Measurements from ENCODE around the gene CASP5. TPM values are rescaled to one million over a fixed set of nuclear protein-coding genes. Genes with fewer than 3 reads are reported as not detected.

The CASP5 gene
- polyA plus RNA-seq, 1 experiment, result 0.07 TPM

GRCh38 chr11:105032495-105032894, 9.5 kb upstream of the CASP5 start:
- POLR2A ChIA-PET, result no interaction called here
- CTCF ChIA-PET, result no interaction called here
- H3K4me3 ChIP-seq (ENCODE audit: low read depth, low read length), result no peak overlapping the region

GRCh38 chr11:105027678-105028077, 4.7 kb upstream of the CASP5 start:
- TF ChIP-seq, protein P1, sequence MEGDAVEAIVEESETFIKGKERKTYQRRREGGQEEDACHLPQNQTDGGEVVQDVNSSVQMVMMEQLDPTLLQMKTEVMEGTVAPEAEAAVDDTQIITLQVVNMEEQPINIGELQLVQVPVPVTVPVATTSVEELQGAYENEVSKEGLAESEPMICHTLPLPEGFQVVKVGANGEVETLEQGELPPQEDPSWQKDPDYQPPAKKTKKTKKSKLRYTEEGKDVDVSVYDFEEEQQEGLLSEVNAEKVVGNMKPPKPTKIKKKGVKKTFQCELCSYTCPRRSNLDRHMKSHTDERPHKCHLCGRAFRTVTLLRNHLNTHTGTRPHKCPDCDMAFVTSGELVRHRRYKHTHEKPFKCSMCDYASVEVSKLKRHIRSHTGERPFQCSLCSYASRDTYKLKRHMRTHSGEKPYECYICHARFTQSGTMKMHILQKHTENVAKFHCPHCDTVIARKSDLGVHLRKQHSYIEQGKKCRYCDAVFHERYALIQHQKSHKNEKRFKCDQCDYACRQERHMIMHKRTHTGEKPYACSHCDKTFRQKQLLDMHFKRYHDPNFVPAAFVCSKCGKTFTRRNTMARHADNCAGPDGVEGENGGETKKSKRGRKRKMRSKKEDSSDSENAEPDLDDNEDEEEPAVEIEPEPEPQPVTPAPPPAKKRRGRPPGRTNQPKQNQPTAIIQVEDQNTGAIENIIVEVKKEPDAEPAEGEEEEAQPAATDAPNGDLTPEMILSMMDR (IDR thresholded peaks at IDR 0.05; ENCODE audit: low read depth, low read length), result no peak
- Histone ChIP-seq H3K27ac (ENCODE audit: low read depth, low read length) (no peak overlapping the region), H3K4me3 (ENCODE audit: low read depth, low read length) (no peak overlapping the region), H3K9me3 (ENCODE audit: control insufficient read depth, insufficient read depth, low read length) (no peaks in the 10 kb centered on the region), H3K27me3 (ENCODE audit: control insufficient read depth, insufficient read depth, low read length) (no peaks in the 10 kb centered on the region)
- CTCF ChIA-PET, result no interaction called here
- POLR2A ChIA-PET, result no interaction called here
- no peak for DNase-seq (ENCODE audit: low read depth, low spot score)

More at GRCh38 chr11:105032495-105032894, 9.5 kb upstream of the CASP5 start:
- DNase-seq (ENCODE audit: low read depth, low spot score), result no peak
- Histone ChIP-seq H3K9me3 (ENCODE audit: control insufficient read depth, insufficient read depth, low read length) (peaks cover 3% of the 10 kb centered on the region; the same call in 1 of the 2 replicates), H3K27ac (ENCODE audit: low read depth, low read length) (no peak overlapping the region), H3K27me3 (ENCODE audit: control insufficient read depth, insufficient read depth, low read length) (no peaks in the 10 kb centered on the region)
- TF ChIP-seq, protein P1 (IDR thresholded peaks at IDR 0.05; ENCODE audit: low read depth, low read length), result no peak

DNA sequence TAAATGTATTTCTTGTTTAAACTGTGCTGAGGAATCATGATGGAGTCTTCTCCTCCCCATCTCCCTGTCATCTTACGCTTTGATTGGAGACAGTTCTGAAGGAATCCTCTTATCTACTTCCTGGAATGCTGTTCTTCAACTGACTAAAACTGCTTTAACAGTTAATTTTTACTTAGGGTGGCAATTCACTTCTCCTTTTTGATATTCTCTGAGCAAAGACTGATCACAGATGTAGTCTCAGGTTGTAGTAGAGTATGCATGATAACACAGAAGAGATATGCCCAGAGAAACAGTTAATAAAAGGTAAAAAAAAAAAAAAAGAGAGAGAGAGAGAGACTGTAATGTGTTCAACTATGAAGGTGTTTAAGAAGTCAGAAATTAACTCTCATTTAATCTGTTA, 1.4 kb upstream of the CASP5 start:
- ChIA-PET POLR2A (no interaction called here), CTCF (no interaction called here)
- H3K27ac ChIP-seq (ENCODE audit: low read depth, low read length), result no peak overlapping the region
- no peaks in the 10 kb centered on the region for H3K27me3 ChIP-seq (ENCODE audit: control insufficient read depth, insufficient read depth, low read length)
- no peak overlapping the region for H3K4me3 ChIP-seq (ENCODE audit: low read depth, low read length)
- no peak for DNase-seq (ENCODE audit: low read depth, low spot score)
- TF ChIP-seq, protein P1 (IDR thresholded peaks at IDR 0.05; ENCODE audit: low read depth, low read length), result no peak
- no peaks in the 10 kb centered on the region for H3K9me3 ChIP-seq (ENCODE audit: control insufficient read depth, insufficient read depth, low read length)

DNA sequence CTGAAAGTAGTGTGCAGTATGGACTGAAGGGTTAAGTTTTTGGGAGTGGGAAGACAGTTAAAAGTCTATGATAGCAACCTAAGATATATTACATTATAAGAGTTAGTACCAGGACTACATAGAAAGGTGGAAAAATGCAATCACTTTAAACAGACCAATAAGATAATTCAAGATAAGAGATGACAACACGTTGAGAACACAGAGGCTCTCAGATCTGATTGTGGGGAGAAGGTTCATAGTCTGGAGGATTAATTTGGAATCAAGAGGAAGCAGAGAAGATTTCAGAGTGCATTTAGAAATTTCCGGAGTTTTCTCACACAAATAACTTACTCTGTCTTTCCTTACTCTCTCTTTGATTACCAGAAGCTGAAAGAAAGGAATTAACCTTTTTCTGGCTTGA, 441 bp downstream of the CASP5 start:
- Histone ChIP-seq H3K27me3 (ENCODE audit: control insufficient read depth, insufficient read depth, low read length) (no peaks in the 10 kb centered on the region), H3K27ac (ENCODE audit: low read depth, low read length) (no peak overlapping the region), H3K4me3 (ENCODE audit: low read depth, low read length) (no peak overlapping the region), H3K9me3 (ENCODE audit: control insufficient read depth, insufficient read depth, low read length) (no peaks in the 10 kb centered on the region)
- TF ChIP-seq, protein P1 (IDR thresholded peaks at IDR 0.05; ENCODE audit: low read depth, low read length), result no peak
- no peak for DNase-seq (ENCODE audit: low read depth, low spot score)
- ChIA-PET POLR2A (no interaction called here), CTCF (no interaction called here)

- CTCF ChIA-PET, result no interaction called here
- POLR2A ChIA-PET, result no interaction called here
- Histone ChIP-seq H3K27ac (ENCODE audit: low read depth, low read length) (no peak overlapping the region), H3K4me3 (ENCODE audit: low read depth, low read length) (no peak overlapping the region), H3K9me3 (ENCODE audit: control insufficient read depth, insufficient read depth, low read length) (no peaks in the 10 kb centered on the region), H3K27me3 (ENCODE audit: control insufficient read depth, insufficient read depth, low read length) (no peaks in the 10 kb centered on the region)
- no peak for DNase-seq (ENCODE audit: low read depth, low spot score)
- TF ChIP-seq, protein P1 (IDR thresholded peaks at IDR 0.05; ENCODE audit: low read depth, low read length), result no peak
These were observed 15.5 kb downstream of the CASP5 start for GRCh38 chr11:105007463-105007862.

Data from AG04450 (cell line).